ENCODE measurements around the gene TFAM. TPM values are rescaled to one million over a fixed set of nuclear protein-coding genes. Genes with fewer than 3 reads are reported as not detected.

Gene TFAM
- total and polyA plus RNA-seq, 2 of the 8 experiments (the other 6 are each of a cell fraction or from before 2014, with no cell fraction given) = 29.3 to 97.3 TPM

- Histone ChIP-seq H3K23me2 (ENCODE audit: low read depth, low read length) (no peaks in the 10 kb centered on the region), H2BK12ac (ENCODE audit: low read depth, low read length) (peak overlapping the region; percentile 60; the same call in 1 of the 2 replicates), H3K27me3 (replicated peaks in 1 of 4; ENCODE audit: control insufficient read depth in 3 of 4, extremely low read depth in 1 of 4, insufficient read depth in 3 of 4, low read length in 3 of 4) (no peaks in the 10 kb centered on the region), H4K5ac (ENCODE audit: insufficient read length, low read depth, low read length) (no peak overlapping the region), H3K4me3 (ENCODE audit: extremely low read depth in 1 of 4, insufficient read depth in 2 of 4, low read depth in 3 of 4, low read length in 4 of 4) (no peak overlapping the region), H2BK5ac (ENCODE audit: low read depth, low read length) (no peak overlapping the region), H3K4me1 (replicated peaks in 1 of 4; ENCODE audit: control insufficient read depth in 3 of 4, insufficient read depth in 4 of 4, low read length in 3 of 4) (peaks cover 0 to 6% (median 0%) of the 10 kb centered on the region in 4 experiments; a peak in 2 of 7 replicates), H2AK5ac (ENCODE audit: low read depth, low read length) (no peak overlapping the region), H3K4me2 (ENCODE audit: insufficient read depth in 1 of 2, low read depth in 2 of 2, low read length in 2 of 2) (no peak overlapping the region), H3K4ac (replicated peaks; ENCODE audit: insufficient read length, low read depth, low read length) (no peak overlapping the region), H3K9me3 (ENCODE audit: insufficient read depth in 2 of 2, low read depth in 1 of 2, low read length in 1 of 2) (no peaks in the 10 kb centered on the region), H3K36me3 (ENCODE audit: control insufficient read depth in 2 of 4, insufficient read depth in 4 of 4, low read length in 3 of 4) (no peaks in the 10 kb centered on the region), H2AFZ (ENCODE audit: low read length) (no peak overlapping the region), H3K23ac (ENCODE audit: insufficient read length) (no peak overlapping the region), H4K8ac (ENCODE audit: extremely low read depth, insufficient read depth, low read length) (no peak overlapping the region), H4K20me1 (replicated peaks in 1 of 2; ENCODE audit: control insufficient read depth in 1 of 2, insufficient read depth in 2 of 2, low read length in 2 of 2) (no peaks in the 10 kb centered on the region), H4K91ac (replicated peaks; ENCODE audit: insufficient read length, low read length) (no peak overlapping the region), H3K56ac (replicated peaks; ENCODE audit: insufficient read length, low read depth, low read length) (no peak overlapping the region), H3K9ac (replicated peaks in 1 of 4; ENCODE audit: extremely low read depth in 1 of 4, low read depth in 3 of 4, low read length in 3 of 4) (no peak overlapping the region), H3K14ac (ENCODE audit: insufficient read length) (no peak overlapping the region), H3K79me2 (ENCODE audit: control insufficient read depth in 1 of 2, insufficient read depth in 2 of 2, low read length in 2 of 2) (no peaks in the 10 kb centered on the region), H2BK120ac (replicated peaks; ENCODE audit: low read depth, low read length) (no peak overlapping the region), H2BK15ac (ENCODE audit: low read length) (no peak overlapping the region), H3K18ac (ENCODE audit: extremely low read depth, low read length) (no peak overlapping the region; the same call in 1 of the 2 replicates), H2BK20ac (ENCODE audit: low read length) (no peak overlapping the region), H3K27ac (ENCODE audit: low read depth, low read length) (no peak overlapping the region), H3K79me1 (ENCODE audit: low read depth, low read length) (no peaks in the 10 kb centered on the region)
- WGBS, 2 experiments (ENCODE audit: extremely low coverage in 1 of 2, insufficient coverage in 1 of 2, insufficient read length in 1 of 2, insufficient replicate concordance in 2 of 2, low coverage in 1 of 2, low lambda C conversion rate in 2 of 2, missing lambda C conversion rate in 1 of 2) = 68% methylated on average over 5 of the region's 5 CpGs; no CpG with 5 or more reads in 1 of the 2 experiments
- ChIA-PET CTCF (ENCODE audit: partially characterized antibody) (interaction anchor here (0.8 to 5.3 kb wide), 29 partner anchors 9 to 363 kb away, joined by 3 to 38 read pairs (median 4); partner anchors contain the start of genes CISD1 and TFAM), POLR2A (ENCODE audit: partially characterized antibody) (interaction anchor here (1.1 kb wide), 1 partner anchor 9 kb away, joined by 3 read pairs; no protein-coding TSS in a partner anchor)
- FAIRE-seq (peak; percentile 28), DNase-seq (ENCODE audit: low read depth in 1 of 2, low spot score in 2 of 2) (no peak)
- TF ChIP-seq POLR2A (IDR thresholded peaks at IDR 0.05; ENCODE audit: control extremely low read depth in 1 of 2, low read depth in 2 of 2, low read length in 2 of 2) (no peak), PHF8 (conservative IDR thresholded peaks at IDR 0.05; ENCODE audit: low read depth, low read length) (no peak), RAD21 (IDR thresholded peaks at IDR 0.05 in 1 of 2, conservative IDR thresholded peaks at IDR 0.05 in 1 of 2; ENCODE audit: low read depth in 2 of 2, low read length in 2 of 2) (peak; percentile 80 to 82), JUND (IDR thresholded peaks at IDR 0.05; ENCODE audit: low read length) (no peak), NANOG (IDR thresholded peaks at IDR 0.05; ENCODE audit: insufficient read depth, low read depth, low read length, poor library complexity, severe bottlenecking) (no peak), CTCF (IDR thresholded peaks at IDR 0.05; ENCODE audit: control extremely low read depth in 1 of 3, insufficient read depth in 1 of 3, low read depth in 1 of 3, low read length in 3 of 3) (peak in 2 of 3 experiments; percentile 37 to 42; a peak in 2 of 4 replicates), GABPA (IDR thresholded peaks at IDR 0.05; ENCODE audit: borderline replicate concordance, insufficient read depth, low read length) (no peak)
These were observed 29.2 kb downstream of the TFAM start for GRCh38 chr10:58414270-58415041.

All from H1 (cell line).